HG03135 (cell line): ENCODE results near the gene TELO2.
"Not testable (repeated sequence)": the region's sequence is repeated elsewhere in the genome, so short reads cannot be mapped to it uniquely, and the experiment has no call there.

Experiments used
- ATAC-seq: cut with Tn5 transposase; IDR thresholded peaks from one replicate; pipeline ENCODE4 v1.9.1; 2021; ENCODE audit warnings: mild to moderate bottlenecking, moderate library complexity; ENCODE audit not compliant: unreplicated experiment

The TELO2 gene

DNA sequence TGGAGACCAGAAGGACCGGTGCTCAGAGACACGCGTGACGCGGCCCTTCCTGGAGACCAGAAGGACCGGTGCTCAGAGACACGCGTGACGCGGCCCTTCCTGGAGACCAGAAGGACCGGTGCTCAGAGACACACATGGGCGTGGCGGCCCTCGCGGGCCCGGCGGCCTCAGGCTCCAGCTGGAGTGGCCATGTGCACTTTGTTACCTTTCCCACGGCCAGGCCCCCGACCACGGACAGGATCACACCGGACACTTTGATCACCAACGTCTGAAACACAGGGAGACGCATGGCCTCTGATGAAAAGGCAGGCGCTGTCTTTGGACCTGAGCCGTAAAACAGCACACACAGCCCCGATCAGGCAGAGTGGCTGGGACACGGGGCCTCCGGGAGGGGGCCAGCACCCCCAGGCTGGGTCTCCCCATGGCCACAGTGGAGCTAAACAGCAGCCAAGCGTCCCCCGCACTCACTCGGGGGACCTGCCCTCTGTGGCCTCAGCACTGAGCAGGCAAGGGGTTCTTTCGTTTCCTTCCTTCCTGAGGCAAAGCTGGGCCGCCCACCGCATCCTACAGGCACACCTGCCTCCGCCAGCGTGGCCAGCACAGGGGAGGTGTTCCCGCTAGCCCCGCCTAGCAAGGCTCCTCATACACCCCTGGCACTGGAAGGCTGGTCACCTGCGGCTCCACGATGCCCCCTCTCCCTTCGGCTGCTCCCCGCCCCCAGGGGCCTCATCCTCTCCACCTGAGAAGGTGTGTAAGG lies 35.5 kb upstream of the TELO2 start:
- no peak for ATAC-seq

- ATAC-seq, result peak; percentile 22
Measured at GRCh38 chr16:1458336-1458976, 34.7 kb upstream of the TELO2 start.

DNA sequence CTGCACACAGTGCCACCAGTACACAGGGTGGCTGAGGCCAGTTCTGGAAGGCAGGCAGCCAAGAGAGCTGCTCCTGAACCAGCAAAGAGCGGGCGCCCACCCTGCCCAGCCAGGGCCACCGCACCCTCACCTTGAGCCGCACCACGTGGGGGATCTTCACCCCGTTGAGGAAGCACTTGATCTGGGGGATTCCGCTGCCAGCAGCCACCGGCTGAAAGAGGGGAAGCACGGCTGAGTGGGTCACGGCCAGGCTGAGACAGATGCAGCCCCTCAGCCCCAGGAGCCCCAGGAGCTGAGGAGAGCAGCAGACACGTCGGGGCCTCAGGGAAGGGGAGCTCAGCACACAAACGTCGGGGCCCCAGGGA lies 34.2 kb upstream of the TELO2 start:
- ATAC-seq, result peak; percentile 51

- no peak for ATAC-seq
Measured at GRCh38 chr16:1459967-1460366, 33.2 kb upstream of the TELO2 start.

DNA sequence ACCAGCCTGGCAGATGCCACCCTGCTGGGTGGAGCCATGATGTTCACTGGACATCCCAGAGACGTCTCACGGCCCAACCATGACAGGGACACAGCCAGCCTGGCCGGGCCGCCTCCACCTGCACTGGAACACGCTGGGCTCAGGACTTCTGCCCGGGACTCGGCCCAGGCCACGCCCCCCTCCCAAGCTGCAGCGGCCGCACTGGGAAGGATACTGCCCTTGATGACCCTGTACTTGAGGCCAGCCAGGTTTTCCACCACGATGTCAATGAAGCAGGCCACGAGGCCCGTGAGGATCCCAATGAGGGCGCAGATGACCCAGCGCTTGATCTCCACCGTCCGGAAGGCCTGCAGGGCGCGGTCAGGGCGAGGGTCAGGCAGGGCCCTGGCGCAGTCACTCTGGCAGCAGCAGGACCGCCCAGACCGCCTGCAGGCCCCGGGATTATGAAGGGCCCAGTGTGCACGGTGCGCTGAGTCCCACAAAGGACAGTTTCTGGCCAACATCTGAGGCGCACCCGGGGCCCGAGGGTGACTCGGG lies 32.5 kb upstream of the TELO2 start:
- ATAC-seq, result no peak

- ATAC-seq, result no peak
Measured at GRCh38 chr16:1461146-1461545, 32.0 kb upstream of the TELO2 start.

GRCh38 chr16:1464196-1464893 lies 28.8 kb upstream of the TELO2 start:
- ATAC-seq, result no peak

DNA sequence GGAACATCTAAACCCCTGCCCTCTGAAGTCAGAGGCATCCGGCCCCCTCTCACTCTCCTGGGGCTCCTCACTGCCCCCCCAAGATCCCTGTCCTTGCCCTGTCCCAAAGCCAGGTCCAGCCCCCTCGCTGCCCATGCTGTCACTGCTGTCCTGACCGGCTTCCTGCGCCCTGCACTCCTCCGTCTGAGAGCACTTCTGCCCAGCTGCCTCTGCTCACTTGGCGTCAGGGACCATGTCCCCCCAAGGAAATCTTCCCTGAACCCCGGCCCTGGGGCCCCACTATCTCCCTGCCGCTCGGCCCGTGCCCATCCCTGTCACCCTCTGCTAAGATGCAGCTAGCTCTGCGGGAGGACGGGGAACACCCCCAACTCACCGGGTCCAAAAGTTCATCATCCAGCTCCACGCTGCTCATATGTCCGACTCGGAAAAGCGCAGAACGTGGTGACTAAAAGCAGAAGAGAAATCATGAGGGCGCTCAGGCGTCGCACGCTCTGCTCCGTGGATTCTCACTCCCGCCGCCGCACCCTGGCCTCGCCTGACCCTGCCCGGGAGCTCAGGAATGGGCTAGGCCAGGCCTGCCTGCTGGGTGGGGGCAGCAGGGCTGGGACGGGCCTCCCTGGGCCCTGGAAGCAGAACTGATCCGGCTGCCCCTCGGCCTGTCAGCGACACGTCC lies 28.1 kb upstream of the TELO2 start:
- ATAC-seq, result no peak

- no peak for ATAC-seq
Measured at GRCh38 chr16:1465567-1465915, 27.6 kb upstream of the TELO2 start.

- ATAC-seq, result no peak
Measured at GRCh38 chr16:1466054-1466453, 27.1 kb upstream of the TELO2 start.

- ATAC-seq, result no peak
Measured at GRCh38 chr16:1466968-1467521, 26.1 kb upstream of the TELO2 start.

GRCh38 chr16:1468426-1468810 lies 24.7 kb upstream of the TELO2 start:
- ATAC-seq, result no peak

GRCh38 chr16:1469141-1469540 lies 24.0 kb upstream of the TELO2 start:
- not testable (repeated sequence) for ATAC-seq

- ATAC-seq, result no peak
Measured at GRCh38 chr16:1469693-1470201, 23.4 kb upstream of the TELO2 start.

DNA sequence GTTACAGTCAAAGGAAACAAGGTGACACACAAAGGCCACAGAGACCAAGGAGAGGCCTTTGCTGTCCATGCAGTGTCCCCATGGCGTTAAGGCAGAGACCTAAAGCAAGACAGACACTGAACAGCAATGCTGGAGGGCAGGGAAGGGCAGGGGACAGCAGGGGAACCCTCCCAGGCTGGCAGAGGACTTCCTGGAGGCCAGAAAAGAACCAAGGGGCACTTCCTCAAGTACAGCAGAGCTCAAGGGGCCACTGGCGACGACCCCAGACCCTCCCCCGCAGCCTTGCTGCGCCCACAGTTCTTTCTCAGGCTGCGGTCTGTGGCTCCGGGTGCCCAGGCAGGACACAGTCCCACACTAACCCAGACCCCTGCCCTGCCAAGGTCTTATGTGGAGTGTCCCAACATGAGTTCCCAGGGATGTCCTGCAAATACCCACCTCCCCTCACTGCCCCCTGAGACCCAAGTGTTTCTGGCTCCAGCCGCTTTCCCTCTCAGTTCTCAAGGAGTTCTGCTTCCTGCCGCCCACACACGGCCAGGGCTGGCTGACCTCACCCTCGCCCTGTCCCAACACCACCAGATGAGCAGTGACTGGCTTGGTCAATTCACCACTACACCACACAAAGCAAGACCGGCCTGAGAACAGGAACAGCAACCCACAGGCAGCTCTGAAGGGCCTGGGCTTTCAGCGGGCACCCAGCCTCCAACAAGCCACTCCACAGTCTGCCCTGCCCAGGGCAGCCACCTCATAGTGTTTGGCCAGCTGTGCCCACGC lies 22.5 kb upstream of the TELO2 start:
- ATAC-seq, result no peak

DNA sequence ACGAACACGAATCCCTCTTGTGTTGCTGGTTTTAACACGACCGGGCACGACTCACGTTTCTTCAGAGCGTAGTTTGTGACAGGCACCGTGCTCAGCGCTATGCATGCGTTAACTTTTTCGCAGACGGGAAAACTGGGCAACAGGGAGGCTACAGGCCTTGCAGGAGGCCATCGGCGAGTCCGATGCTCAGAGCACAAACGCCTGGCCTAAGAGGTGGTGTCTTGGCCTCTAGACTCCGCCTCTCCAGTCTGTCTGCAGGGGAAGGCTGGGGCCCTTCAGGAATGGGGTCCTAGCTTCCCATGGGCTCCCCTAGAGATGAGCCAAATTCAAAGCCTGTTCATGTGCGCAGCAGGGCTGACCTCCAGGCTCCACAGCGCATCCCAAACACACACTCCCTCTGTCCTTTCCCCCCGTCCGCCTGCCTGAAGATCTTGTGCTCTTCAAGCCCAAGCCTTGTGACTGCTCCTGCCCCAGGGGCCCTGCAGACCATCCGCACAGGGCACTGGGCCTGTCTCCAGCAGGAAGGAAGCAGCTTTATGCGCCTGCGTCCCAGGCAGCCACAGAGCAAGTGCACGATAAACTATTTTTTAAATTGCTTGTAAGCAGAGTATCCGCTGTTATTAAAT lies 21.5 kb upstream of the TELO2 start:
- no peak for ATAC-seq

DNA sequence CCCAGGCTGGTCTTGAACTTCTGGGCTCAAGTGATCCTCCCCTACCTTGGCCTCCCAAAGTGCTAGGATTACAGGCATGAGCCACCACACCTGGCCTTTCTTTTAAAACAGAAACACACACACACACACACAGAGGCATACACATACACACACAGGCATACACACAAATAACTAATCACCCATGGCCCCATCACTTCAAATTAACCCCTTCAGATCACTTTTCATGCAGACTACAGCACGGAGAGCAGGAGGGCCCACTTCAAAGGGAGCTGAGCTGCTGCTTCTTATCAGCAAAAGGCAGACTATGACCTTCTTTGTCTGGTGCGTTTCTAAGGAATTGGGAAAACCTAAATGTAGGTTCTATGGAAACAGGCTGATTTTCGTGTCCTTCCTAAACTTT lies 20.2 kb upstream of the TELO2 start:
- no peak for ATAC-seq

DNA sequence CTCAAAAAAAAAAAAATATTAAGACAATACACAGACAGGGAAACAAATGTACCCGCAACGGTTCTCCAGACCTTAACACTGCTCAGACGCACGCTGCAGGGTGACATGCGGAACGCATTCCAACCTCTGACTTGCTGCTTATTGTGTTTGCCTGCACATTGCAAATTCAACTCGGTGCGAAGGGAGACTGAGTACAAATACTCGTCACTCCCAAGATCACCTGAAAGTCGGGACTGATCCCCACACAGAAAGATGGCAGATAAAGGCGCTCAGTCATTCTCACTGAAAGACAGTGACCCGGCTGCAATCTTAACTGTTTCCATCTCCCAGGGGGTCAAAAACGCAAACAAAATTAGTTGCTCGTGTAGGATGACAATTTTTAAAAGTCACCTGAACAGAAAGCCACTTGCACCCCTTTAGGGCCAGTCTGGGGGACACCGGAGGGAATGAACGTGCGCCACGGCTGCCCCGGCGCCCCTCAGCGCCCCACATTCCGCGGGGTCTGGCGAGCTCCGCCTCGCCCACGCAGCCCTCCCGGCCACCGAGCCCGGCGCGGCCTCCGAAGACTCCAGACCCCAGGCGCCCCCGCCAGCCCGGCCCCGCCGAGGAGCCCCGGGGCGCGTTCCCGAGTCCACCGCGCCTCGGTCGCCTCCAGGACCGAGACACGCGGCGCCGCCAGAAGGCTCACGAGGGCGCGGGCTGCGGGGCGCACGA lies 18.9 kb upstream of the TELO2 start:
- ATAC-seq, result no peak
